Activated T-helper 1 cell treated with anti-CD3 and anti-CD28 coated beads, Interleukin-2, amount 50 U/mL, for 16 hours (primary cell): Measurements from ENCODE around the gene GNG4.
A peak's percentile ranks its signal among the peaks of the same experiment; 100 is the strongest.
"Not testable (repeated sequence)": the region's sequence is repeated elsewhere in the genome, so short reads cannot be mapped to it uniquely, and the experiment has no call there.

ENCODE experiments used
- DNase-seq, 2 donors: peaks; one replicate each; pipeline ENCODE4 v3.0.0-alpha.2; 2020; ENCODE audit warnings: low read depth in 1 of 2, low spot score in 1 of 2

The GNG4 gene

DNA sequence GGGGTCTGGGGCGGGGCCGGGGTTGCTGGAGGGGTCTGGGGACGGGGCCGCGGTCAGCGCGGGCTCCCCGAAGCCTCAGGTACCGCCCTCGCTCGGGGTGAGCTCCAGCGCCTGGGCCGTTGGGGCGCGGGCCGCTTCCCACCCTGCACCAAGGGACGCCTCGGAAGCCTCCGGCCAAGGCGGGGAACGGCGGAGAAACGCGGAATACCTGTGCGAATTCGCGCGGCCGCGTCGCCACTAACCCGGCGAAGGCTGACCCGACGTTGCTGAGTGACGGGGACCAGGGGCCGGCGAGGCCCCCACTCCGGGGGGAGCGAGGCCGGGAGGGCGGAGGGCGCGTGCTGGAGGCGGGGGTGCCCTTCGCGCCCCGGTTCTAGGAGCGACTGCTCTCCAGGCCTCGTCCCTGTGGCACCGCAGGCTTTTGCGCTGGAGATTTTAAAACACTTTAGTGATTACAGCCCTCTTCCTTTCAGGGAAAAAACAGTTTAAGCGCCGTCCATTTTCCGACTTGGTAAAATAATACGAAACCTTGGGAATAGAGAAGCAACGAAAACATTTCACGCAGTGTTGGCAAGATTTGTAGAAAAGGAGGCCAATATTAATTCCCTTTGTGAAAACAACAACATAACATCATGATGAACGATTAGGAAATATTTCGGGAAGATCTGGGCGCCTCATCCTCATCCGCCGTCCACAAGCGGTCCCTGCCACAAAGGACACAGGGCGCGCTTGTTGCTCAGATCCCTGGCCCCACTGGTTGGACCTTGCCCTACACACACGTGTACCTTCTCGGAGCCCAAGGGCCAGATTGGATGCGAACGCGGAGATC is 971 bp upstream of the GNG4 start:
- DNase-seq = no peak

DNA sequence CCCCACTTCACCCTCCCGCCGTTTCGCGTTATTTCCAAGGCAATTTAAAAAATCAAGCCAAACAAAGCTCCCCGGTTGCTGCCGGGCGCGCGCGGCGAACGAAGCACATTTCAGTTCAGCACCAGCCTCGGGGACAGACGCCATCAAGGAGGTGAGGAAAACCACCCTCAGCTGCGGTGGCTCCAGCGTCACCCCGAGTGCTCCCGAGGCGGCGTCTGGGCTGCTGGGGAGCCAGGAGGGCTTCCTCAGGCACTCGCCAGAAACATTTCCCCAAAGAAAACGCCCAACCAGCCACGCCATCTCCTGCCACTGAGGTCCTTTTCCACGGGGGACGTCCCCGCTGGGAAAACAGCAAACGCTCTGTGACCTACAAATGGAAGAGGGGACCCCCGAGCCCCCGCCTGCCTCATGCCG is 623 bp downstream of the GNG4 start:
- peak; percentile 26 to 32 for DNase-seq

DNA sequence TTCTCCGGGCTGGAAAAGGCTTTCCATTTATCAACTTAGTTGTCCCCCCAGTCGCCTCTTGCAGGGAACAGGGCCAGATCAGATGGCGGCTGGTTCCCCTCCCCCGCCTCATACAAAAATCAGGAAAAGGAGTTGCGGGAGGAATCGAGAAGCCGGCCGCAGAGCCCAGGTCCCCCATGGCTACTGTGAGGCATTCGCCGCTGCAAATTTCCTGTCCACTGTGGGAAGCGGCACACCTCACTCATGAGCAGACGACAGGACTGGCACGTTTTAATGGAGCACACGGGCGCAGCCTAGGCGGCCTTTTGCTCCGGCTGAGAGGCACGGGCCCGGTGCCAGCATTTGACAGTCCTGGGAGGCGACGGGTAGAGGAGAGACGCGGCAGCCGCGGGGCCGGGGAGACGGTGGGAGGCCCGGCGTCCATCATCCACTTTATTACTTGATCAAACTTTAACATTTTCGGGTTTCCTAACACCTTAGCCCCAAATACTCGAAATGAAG is 1.1 kb downstream of the GNG4 start:
- no peak for DNase-seq

DNA sequence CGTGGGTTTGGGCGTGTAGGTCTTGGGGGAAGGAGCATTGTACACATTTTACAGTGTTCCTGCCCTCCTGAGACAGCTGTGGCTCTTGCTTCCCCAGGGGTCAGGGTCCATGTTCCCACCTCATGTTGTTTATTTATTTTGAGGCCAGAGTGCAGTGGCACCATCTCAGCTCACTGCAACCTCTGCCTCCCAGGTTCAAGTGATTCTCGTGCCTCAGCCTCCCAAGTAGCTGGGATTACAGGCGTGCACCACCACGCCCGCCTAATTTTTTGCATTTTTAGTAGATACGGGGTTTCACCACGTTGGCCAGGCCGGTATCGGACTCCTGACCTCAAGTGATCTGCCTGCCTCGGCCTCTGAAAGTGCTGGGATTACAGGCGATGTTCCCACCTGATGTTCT is 2.0 kb downstream of the GNG4 start:
- DNase-seq = not testable (repeated sequence)

DNA sequence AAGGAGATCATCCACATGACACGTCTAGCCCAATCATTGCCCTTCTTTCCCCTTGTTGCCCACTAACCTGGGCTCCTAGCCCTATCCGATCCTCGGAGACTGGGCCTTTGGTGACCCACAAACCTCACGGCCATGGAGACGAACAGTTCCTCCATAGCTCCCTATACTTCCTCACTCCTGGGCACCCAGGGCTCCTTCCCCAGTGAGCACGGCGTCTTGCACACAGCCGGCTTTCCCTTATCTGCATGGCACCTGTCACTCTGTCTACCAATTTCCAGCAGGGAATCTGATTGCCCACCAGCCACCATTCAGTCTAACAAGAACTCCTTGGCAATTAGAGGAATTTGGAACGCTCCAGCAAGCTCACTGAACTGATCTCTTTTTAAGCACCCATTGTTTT is 3.1 kb downstream of the GNG4 start:
- DNase-seq = no peak

DNA sequence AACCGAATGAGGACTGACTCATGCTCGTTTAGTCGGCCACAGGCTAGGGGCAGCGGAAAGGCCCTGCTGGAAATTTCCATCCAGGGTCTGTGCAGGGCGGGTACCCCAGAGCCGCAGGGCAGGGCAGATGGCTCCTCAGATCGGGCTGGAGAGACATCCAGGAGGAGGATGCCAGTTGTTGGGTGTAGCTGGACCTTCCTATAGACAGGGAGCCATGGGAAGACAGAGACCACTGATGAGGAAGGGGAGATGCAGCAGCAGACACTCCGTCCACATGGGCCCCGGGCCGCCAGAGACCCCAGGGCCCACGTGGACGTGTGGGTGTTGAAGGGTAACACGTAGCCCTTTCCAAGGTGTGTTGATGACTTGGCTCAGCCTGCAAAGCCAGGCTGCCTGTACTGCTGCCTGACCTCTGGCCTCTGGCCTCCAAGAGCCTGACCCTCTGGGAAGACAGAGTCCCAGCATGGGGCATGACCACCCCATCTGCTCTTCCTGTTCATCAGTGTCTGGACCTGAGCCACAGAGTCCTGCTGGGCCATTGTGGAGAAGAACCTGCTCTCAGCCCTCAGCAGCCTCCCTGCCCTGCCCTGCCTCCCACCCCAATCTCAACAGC is 4.8 kb downstream of the GNG4 start:
- no peak for DNase-seq

DNA sequence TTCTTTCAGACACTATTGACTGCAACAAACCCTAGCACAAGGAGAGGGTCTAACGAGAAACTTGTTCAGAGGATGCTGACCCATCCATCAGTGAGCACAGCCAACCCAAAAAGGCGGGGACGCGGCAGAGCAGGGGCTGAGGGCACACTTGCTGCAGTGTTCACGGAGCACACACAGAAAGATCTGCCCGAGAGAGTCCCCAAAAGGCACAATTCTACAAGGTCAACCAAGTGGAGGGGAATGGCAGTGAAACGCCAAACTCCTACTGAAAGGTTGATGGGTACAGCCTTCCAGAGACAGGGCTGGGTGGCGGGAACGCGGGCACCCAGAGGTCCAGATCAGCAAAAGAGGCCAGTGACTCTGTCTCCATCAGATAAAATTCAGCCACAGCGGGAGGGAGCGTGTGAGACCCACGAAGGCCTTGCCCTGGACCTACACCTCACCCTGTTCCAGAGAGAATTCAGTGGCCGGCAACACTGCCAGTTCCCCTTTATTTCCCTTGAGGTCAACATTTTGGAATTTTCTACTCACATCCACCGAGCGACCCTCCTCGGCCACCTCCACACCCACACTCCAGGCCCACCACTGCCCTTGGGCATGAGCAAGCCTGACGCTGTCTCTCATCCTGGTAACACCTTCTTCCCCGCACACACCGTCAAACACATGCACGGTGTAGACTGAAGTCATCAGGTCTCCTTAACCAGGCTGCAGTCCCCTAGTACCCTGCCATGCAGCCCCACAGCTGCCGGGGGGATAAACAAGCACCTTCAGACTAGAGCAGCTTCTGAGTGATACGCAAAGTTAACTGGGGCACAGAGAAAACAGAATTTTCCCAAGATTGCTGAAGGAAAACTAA is 5.5 kb downstream of the GNG4 start:
- no peak for DNase-seq

DNA sequence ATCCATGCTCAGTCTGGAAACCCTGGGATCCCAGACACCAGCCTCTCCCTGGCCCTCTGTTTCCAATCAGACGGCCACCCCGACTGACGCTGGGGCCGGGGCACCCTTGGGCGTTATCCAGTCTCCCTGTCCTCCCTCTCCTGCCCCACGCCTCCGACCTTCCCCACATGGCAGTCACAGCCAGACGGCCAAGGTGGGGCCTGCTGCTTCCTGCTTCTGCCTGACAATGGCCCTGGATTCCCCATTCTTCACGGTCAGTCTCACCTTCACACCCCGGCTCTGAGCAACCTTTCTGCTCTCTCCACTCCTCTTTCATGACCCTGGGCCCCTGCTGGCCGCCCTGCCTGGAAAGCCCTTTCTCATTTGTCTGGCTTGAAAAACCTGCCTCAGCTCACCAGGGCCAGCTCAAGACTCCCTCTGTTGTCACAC is 6.6 kb downstream of the GNG4 start:
- DNase-seq = no peak

DNA sequence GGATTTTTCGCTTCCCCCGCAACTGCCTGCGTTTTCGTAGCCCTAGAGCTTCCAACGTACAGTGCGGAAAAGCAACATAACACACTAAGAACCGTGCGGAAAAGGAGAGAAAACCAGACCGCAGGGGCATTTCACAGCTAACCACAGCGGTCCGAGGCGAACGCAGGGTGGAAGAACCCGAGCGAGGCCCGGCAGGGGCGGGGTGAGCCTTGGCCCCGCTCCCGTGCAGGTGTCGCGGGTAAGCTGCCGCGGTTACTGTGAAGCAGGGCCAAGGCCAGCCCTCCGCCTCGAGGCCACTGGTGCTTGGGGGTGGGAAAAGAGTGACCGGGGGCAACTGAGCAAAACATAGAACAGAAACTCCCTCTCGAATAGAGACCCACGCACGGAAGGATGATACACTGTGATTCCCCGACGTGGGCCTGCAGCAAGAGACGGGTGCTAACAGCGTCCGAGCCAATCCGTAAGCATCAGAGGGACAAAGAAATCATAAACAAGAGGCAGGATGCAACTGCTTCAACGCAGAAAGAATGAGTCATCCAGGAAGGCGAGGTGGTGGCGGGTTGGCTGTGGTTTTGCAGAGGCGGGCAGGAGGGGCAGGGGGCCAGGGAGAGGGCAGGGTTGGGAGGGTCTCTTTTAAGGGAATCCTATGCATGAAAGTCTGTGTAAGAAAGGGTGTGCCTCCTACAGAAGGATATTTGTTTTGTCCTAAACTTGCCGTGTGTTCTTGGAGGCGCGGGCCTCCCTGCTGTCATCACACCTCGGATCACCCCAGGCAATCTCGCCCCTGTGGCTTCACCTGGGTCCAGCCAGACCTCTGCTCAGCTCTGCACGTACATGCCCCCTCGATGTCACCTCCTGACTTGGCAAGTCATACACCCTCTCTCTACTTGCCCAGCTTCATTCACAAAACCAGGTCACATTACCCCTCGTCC is 7.3 kb downstream of the GNG4 start:
- DNase-seq = peak; percentile 44 to 49

DNA sequence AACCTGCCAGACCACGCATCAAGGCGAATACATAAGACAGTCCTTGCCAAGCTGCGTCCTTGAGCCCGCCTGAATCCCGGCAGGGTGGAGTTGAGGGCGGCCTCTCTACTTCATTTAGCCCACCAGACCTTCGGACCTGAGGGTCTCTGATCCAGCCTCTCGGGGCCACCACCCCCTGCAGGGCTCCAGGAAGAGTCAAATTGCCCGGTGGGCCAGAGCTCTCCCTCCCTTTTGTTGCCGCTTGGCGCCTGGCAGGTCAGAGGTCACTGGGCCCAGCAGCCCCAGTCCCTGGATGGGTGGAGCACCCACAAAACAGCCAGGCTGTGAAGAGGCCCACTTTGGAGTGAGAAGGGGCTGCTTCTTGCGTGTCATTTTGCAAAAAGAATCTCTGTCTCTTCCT is 9.0 kb downstream of the GNG4 start:
- DNase-seq = no peak

DNA sequence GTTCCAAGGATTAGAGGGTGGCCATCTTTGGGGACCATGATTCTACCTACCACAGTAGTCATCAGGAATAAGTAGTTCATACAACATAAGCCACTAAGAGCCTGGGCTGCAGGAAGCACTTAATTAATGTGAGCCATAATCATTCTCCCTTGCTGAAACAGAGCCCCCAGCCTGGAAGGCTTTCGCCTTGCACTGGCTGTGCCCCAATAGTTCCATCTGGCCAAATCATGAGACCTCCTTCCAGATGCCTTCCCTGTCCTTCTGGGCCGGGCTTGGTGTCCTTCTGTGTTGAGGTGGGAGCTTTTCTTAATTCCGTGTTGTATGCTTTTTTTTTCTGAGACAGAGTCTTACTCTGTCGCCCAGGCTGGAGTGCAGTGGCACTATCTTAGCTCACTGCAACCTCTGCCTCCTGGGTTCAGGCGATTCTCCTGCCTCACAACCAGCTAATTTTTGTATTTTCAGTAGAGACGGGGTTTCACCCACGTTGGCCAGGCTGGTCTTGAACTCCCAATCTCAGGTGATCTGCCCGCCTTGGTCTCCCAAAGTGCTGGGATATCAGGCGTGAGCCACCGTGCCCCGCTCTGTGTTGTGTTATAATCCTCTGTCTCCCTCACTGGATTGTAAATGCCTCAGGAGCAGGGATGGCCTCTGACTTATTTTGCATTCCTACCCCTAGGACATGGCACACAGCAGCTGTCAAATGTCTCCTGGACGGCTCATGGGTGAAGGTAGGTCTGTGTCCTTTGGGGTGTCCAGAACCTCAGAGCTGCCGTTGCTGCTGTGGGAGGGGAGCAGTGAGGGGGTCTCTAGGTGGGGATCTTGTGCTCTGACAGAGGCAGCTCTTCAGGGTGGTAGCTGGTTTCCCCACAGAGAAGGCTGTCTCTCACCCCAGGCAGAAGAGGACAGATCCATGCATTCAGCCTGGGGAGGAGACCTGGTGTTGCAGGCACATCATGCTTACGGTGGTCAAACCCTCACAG is 10.1 kb downstream of the GNG4 start:
- DNase-seq = no peak

DNA sequence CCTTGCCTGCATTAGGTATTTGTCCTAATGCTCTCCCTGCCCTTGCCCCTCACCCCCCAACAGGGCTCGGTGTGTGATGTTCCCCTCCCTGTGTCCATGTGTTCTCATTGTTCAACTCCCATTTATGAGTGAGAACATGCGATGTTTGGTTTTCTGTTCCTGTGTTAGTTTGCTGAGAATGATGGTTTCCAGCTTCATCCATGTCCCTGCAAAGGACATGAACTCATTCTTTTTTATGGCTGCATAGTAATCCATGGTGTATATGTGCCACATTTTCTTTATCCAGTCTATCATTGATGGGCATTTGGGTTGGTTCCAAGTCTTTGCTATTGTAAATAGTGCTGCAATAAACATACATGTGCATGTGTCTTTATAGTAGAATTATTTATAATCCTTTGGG is 11.0 kb downstream of the GNG4 start:
- DNase-seq = not testable (repeated sequence)

DNA sequence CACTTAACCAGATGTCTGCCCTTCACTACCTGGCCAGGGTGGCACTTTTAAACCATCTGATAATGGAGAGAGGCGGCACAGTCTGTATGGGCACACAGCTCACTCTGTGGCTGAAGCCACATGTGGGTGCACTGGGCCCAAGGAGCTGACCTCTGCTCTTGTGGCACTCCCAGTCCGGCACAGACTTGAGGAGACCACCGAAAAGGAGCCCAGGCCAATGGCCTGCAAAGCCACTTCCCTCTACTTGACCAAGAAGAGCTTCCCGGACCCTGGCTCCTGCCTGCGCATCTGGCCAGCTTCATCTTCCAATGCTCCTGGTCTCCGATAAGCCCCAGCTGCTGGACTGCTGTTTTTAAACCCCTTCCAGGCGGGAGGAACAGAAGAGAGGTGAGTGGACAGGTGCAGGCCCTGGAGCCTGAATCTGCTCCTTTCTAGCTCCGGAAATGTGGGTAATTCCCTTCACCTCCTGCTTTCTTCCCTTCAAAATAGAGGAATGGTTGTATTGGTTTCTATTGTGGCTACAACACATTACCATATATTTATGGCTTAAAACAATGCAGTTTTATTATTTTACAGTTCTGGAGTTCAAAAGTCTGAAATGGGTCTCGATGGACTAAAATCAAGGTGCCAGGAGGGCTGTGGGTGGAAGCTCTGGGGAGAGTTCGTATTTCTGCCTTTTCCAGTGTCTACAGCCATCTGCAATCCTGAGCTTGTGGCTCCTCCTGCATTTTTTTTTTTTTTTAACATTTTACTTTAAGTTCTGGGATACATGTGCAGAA is 11.6 kb downstream of the GNG4 start:
- no peak for DNase-seq

DNA sequence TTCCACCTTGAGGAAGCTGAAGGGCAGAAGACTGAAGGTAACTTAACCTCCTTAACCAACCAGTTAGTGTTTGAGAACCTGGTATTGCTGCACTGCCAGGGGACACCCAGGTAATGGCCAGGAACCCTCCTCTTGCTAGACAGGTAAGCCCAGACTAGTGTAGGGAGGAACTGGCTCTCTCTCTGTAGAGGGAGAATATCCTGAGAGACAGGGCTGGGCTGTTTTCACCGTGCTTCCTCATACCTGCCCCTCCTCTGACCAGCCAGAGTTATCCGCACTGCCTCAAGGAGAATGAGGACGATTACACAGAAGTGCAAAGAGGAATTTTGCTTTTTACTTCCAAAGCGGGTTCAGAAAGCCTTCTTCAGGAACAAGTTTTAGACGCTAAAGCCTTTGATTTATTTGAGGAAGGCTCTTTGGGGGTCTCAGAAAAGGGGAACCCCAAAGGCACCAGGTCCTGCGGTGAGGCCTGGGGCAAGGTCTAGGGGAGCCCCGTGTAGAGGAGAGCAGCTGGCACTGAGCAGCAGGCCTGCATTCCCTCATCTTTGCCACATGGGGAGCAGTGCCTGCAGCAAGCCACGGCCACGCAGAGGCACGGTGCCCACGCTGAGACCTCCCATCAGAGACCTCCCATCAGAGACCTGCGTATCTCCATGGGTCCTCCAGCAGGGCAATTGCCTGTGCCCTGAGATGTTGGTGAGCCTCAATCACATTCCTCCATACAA is 13.5 kb downstream of the GNG4 start:
- DNase-seq = no peak

DNA sequence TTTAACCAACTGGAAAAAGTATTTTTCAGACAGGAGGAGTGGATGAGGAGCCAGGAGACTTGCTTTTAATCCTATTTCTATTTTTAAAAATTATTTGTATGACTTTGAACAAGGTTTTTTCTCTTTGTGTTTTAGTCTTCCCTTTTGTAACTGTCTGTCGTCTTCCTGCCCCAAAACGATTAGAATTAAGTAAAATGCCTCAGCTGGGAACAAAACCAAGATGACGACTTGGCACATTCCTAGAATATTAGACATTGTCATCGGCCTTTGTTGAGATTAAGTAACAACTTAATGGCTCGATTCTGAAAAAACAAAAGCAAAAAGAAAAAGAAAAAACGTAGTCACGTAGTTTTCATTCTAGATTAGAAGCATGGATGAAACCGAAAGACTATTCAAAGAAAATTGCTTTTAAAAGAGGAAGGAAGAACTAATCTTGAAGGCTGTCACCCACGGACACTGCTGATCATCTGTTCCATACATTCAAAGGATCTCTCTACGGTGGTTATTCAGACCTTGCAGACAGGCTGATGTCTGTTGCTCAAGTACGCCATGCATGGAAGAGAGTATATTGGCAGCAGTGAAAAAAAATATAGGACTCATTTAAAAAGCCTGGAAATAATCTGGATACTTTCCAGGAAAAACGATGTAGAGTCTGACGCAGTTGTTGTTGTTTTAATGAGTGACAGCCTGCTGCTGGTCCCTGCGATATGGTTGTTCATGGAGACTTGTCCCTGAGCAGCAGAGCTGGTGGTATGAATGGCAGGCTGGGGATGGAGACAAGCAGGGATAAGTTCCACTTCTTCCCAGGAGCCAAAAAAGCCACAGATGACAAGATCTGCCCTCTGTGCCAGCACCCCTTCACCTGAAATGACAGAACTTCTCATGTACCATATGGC is 16.8 kb downstream of the GNG4 start:
- DNase-seq = no peak

DNA sequence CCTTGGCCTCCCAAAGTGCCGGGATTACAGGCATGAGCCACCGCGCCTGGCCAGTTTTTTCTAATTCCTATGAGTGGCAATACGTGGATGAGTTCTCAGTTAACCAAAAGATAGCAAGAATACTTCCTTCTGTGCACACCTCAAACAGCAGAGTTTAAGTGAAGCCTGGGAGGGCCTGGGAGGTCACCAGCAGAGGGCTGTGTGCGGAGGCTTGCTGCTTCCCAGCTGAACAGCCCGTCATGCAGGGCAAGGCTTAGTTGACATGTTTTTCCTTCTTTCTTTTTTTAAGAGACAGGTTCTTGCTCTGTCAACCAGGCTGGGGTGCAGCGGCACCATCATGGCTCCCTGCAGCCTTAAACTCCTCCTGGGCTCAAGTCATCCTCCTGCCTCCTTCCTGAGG is 17.8 kb downstream of the GNG4 start:
- DNase-seq = no peak
